ACHN (cell line): Measurements from ENCODE around the gene TPH1.

Source experiments
- DNase-seq: peaks from one replicate; pipeline ENCODE4 v3.0.0-alpha.2; 2015
- in situ Hi-C: cut with HindIII; loops from 2 replicates; pipeline ENCODE4 v1.10.0; 2017; ENCODE audit warnings: low sequenced_read_pairs, low pct_ligation_motif_present, low pct_unique_long_range_greater_than_20kb

Gene TPH1

GRCh38 chr11:18046116-18046777 is at the start of gene TPH1:
Gene TPH1 (minus strand): TSS chr11:18046269. CDS start chr11:18040762, 5,507 bp downstream.
- DNase-seq = no peak
- in situ Hi-C loops = no loop called here

GRCh38 chr11:18093959-18094358 is 47.9 kb upstream of the TPH1 start:
- DNase-seq = no peak
- in situ Hi-C loops = no loop called here

- in situ Hi-C loops = no loop called here
- DNase-seq = no peak
Observed at GRCh38 chr11:18091731-18092130, 45.7 kb upstream of the TPH1 start.

GRCh38 chr11:18088966-18089365 is 42.9 kb upstream of the TPH1 start:
- no peak for DNase-seq
- in situ Hi-C loops = no loop called here

GRCh38 chr11:18088366-18088765 is 42.3 kb upstream of the TPH1 start:
- DNase-seq = no peak
- in situ Hi-C loops = no loop called here

- DNase-seq = no peak
- in situ Hi-C loops = no loop called here
Observed at GRCh38 chr11:18081551-18081950, 35.5 kb upstream of the TPH1 start.

- DNase-seq = no peak
- in situ Hi-C loops = no loop called here
Observed at GRCh38 chr11:18080451-18080850, 34.4 kb upstream of the TPH1 start.

- no peak for DNase-seq
- in situ Hi-C loops = no loop called here
Observed at GRCh38 chr11:18078909-18079308, 32.8 kb upstream of the TPH1 start.

GRCh38 chr11:18075444-18075843 is 29.4 kb upstream of the TPH1 start:
- in situ Hi-C loops = no loop called here
- DNase-seq = no peak

GRCh38 chr11:18071098-18071705 is 25.1 kb upstream of the TPH1 start:
- no peak for DNase-seq

GRCh38 chr11:18067372-18067771 is 21.3 kb upstream of the TPH1 start:
- DNase-seq = no peak
- in situ Hi-C loops = no loop called here

More at GRCh38 chr11:18071098-18071705, 25.1 kb upstream of the TPH1 start:
- in situ Hi-C loops = no loop called here

GRCh38 chr11:18066626-18067025 is 20.6 kb upstream of the TPH1 start:
- in situ Hi-C loops = no loop called here
- no peak for DNase-seq

- no peak for DNase-seq
- in situ Hi-C loops = no loop called here
Observed at GRCh38 chr11:18065572-18065971, 19.5 kb upstream of the TPH1 start.

- no peak for DNase-seq
- in situ Hi-C loops = no loop called here
Observed at GRCh38 chr11:18064450-18065054, 18.5 kb upstream of the TPH1 start.

GRCh38 chr11:18063862-18064434 is 17.9 kb upstream of the TPH1 start:
- in situ Hi-C loops = no loop called here
- no peak for DNase-seq

- in situ Hi-C loops = no loop called here
- DNase-seq = no peak
Observed at GRCh38 chr11:18063125-18063524, 17.1 kb upstream of the TPH1 start.

GRCh38 chr11:18061351-18061750 is 15.3 kb upstream of the TPH1 start:
- no peak for DNase-seq
- in situ Hi-C loops = no loop called here

GRCh38 chr11:18056561-18057181 is 10.6 kb upstream of the TPH1 start:
- in situ Hi-C loops = no loop called here

GRCh38 chr11:18054511-18055103 is 8.5 kb upstream of the TPH1 start:
- in situ Hi-C loops = no loop called here

More at GRCh38 chr11:18056561-18057181, 10.6 kb upstream of the TPH1 start:
- DNase-seq = no peak

More at GRCh38 chr11:18054511-18055103, 8.5 kb upstream of the TPH1 start:
- DNase-seq = no peak
